H1 (cell line): ENCODE results near the gene DHDH. TPM values are rescaled to one million over a fixed set of nuclear protein-coding genes. Genes with fewer than 3 reads are reported as not detected.

Experiments
- CREB1 ChIP-seq: IDR thresholded peaks from 2 replicates; pipeline ENCODE4 v1.6.1; 2012; ENCODE audit warnings: inconsistent platforms
- CTBP2 ChIP-seq: IDR thresholded peaks from 2 replicates; pipeline ENCODE4 v1.7.0; 2011; ENCODE audit warnings: borderline replicate concordance, mild to moderate bottlenecking, moderate library complexity, mixed read lengths, low read length; ENCODE audit not compliant: insufficient read depth, insufficient read length
- HDAC6 ChIP-seq: IDR thresholded peaks from one replicate; pipeline ENCODE4 v1.7.1; 2012; ENCODE audit warnings: low read depth, mild to moderate bottlenecking, inconsistent platforms, low read length, moderate library complexity
- NANOG ChIP-seq: IDR thresholded peaks from 2 replicates; pipeline ENCODE4 v1.6.1; 2011; ENCODE audit warnings: low read length, low read depth, mild to moderate bottlenecking, inconsistent platforms; ENCODE audit not compliant: insufficient read depth, poor library complexity, severe bottlenecking
- SIRT6 ChIP-seq: IDR thresholded peaks from one replicate; pipeline ENCODE4 v1.7.1; 2012; ENCODE audit warnings: low read length, inconsistent platforms
- TCF12 ChIP-seq: IDR thresholded peaks from 2 replicates; pipeline ENCODE4 v1.6.1; 2011; ENCODE audit warnings: low read depth, mild to moderate bottlenecking, low read length
- polyA plus RNA-seq, 7 experiments: library from polyadenylated mRNA; depleted of rRNA in 3 of 7; stranded (reverse) in 5 of 7; unstranded in 2 of 7; fragments of >200 nt in 5 of 7; fragments of 200-250 nt in 2 of 7; gene quantifications; 1 replicate in 5 of 7; 2 replicates in 1 of 7; 4 replicates in 1 of 7; pipeline versions ENCODE4 v1.2.1 to v1.2.3, GENCODE V29; 2011 to 2013; ENCODE audit warnings: missing spikeins in 2 of 7, mixed read lengths in 2 of 7
- total RNA-seq: library from RNA; stranded (reverse); fragmentation: NEBNext Ultra II Directional; extraction: Animal tissue kit (Norgen Biotek cat#: 25700); gene quantifications from 2 replicates; pipeline ENCODE4 v1.2.1, GENCODE V29; 2021

The DHDH gene
- total and polyA plus RNA-seq, 2 of the 8 experiments (the other 6 are each of a cell fraction or from before 2014, with no cell fraction given) = 2.2 to 2.8 TPM

DNA sequence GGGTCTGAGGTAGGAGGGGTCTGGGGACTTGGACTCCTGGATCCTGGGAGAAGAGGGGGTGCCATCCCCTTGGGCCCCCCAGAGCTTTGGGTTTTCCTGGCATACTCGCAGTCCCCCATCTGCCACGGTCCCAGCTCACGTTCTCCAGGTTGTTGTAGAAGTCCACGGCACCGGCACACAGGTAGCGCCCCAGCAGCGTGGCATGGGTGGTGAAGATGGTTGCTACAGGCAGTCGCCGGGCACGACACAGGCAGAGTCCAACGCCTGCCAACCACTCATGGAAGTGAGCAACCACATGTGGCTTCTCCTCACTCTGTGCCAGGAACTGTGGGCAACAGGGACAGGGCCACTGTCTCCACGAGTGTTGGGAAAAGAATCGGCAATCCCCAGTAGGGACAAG is 52.2 kb downstream of the DHDH start (continued):
- TF ChIP-seq NANOG (no peak), SIRT6 (no peak), TCF12 (no peak), HDAC6 (no peak), CTBP2 (no peak), CREB1 (no peak)
